ENCODE measurements around the gene SDK2.

Gene SDK2

GRCh38 chr17:73551144-73551543 is 93.1 kb downstream of the SDK2 start:
- no peak for DNase-seq

- DNase-seq = no peak
Observed at GRCh38 chr17:73550556-73550955, 93.7 kb downstream of the SDK2 start.

- no peak for DNase-seq
Observed at GRCh38 chr17:73549841-73550430, 94.3 kb downstream of the SDK2 start.

- no peak for DNase-seq
Observed at GRCh38 chr17:73548620-73549311, 95.5 kb downstream of the SDK2 start.

- DNase-seq = no peak
Observed at GRCh38 chr17:73547790-73548189, 96.5 kb downstream of the SDK2 start.

GRCh38 chr17:73546770-73547536 is 97.3 kb downstream of the SDK2 start:
- no peak for DNase-seq

GRCh38 chr17:73546114-73546513 is 98.1 kb downstream of the SDK2 start:
- no peak for DNase-seq

- no peak for DNase-seq
Observed at GRCh38 chr17:73545109-73546032, 98.9 kb downstream of the SDK2 start.

GRCh38 chr17:73544333-73544732 is 99.9 kb downstream of the SDK2 start:
- DNase-seq = no peak

- no peak for DNase-seq
Observed at GRCh38 chr17:73542323-73542722, 101.9 kb downstream of the SDK2 start.

- DNase-seq = no peak
Observed at GRCh38 chr17:73541561-73541981, 102.7 kb downstream of the SDK2 start.

GRCh38 chr17:73541111-73541510 is 103.1 kb downstream of the SDK2 start:
- DNase-seq = no peak

GRCh38 chr17:73539166-73539565 is 105.1 kb downstream of the SDK2 start:
- DNase-seq = no peak

- no peak for DNase-seq
Observed at GRCh38 chr17:73538445-73538844, 105.8 kb downstream of the SDK2 start.

- no peak for DNase-seq
Observed at GRCh38 chr17:73536700-73537605, 107.3 kb downstream of the SDK2 start.

GRCh38 chr17:73535746-73536145 is 108.5 kb downstream of the SDK2 start:
- no peak for DNase-seq

- no peak for DNase-seq
Observed at GRCh38 chr17:73534209-73534909, 109.9 kb downstream of the SDK2 start.

GRCh38 chr17:73533781-73534180 is 110.5 kb downstream of the SDK2 start:
- DNase-seq = no peak

- no peak for DNase-seq
Observed at GRCh38 chr17:73533127-73533526, 111.1 kb downstream of the SDK2 start.

- no peak for DNase-seq
Observed at GRCh38 chr17:73532421-73532901, 111.8 kb downstream of the SDK2 start.

- no peak for DNase-seq
Observed at GRCh38 chr17:73531158-73531557, 113.1 kb downstream of the SDK2 start.

Data from cortex of kidney (tissue), 1 donor.